GM19025 (cell line): ENCODE data around the gene BEST1.
A peak's percentile ranks its signal among the peaks of the same experiment; 100 is the strongest.
"Not testable (repeated sequence)": the region's sequence is repeated elsewhere in the genome, so short reads cannot be mapped to it uniquely, and the experiment has no call there.

Source experiments
- ATAC-seq: cut with Tn5 transposase; IDR thresholded peaks from one replicate; pipeline ENCODE4 v1.9.1; 2021; ENCODE audit warnings: mild to moderate bottlenecking, low read depth, moderate library complexity; ENCODE audit not compliant: unreplicated experiment

Gene BEST1

GRCh38 chr11:61974766-61975631 lies 24.8 kb downstream of the BEST1 start:
- no peak for ATAC-seq

- no peak for ATAC-seq
These were observed 25.7 kb downstream of the BEST1 start for GRCh38 chr11:61975638-61976419.

- no peak for ATAC-seq
These were observed 26.3 kb downstream of the BEST1 start for GRCh38 chr11:61976420-61976800.

- no peak for ATAC-seq
These were observed 26.8 kb downstream of the BEST1 start for GRCh38 chr11:61976813-61977475.

GRCh38 chr11:61978703-61979661 lies 28.8 kb downstream of the BEST1 start:
- no peak for ATAC-seq

- no peak for ATAC-seq
These were observed 30.8 kb downstream of the BEST1 start for GRCh38 chr11:61980783-61981541.

GRCh38 chr11:61983419-61983818 lies 33.3 kb downstream of the BEST1 start:
- ATAC-seq: no peak

- no peak for ATAC-seq
These were observed 35.7 kb downstream of the BEST1 start for GRCh38 chr11:61985869-61986268.

- ATAC-seq: no peak
These were observed 44.8 kb downstream of the BEST1 start for GRCh38 chr11:61994981-61995380.

GRCh38 chr11:61996933-61997332 lies 46.8 kb downstream of the BEST1 start:
- ATAC-seq: no peak

GRCh38 chr11:61999141-61999975 lies 49.2 kb downstream of the BEST1 start:
- ATAC-seq: no peak

- no peak for ATAC-seq
These were observed 50.6 kb downstream of the BEST1 start for GRCh38 chr11:62000539-62001446.

- ATAC-seq: no peak
These were observed 51.5 kb downstream of the BEST1 start for GRCh38 chr11:62001450-62002191.

- ATAC-seq: not testable (repeated sequence)
These were observed 52.1 kb downstream of the BEST1 start for GRCh38 chr11:62002283-62002682.

- ATAC-seq: peak; percentile 64
These were observed 54.3 kb downstream of the BEST1 start for GRCh38 chr11:62004473-62004872.

- ATAC-seq: no peak
These were observed 58.0 kb downstream of the BEST1 start for GRCh38 chr11:62008193-62008592.
